Anterior cingulate cortex (tissue), 58 donors: ENCODE measurements around the gene IL17C.
A peak's percentile ranks its signal among the peaks of the same experiment; 100 is the strongest.
"Not testable (repeated sequence)": the region's sequence is repeated elsewhere in the genome, so short reads cannot be mapped to it uniquely, and the experiment has no call there.

Experiments used
- DNase-seq, 58 donors: peaks; one replicate each; lab custom pipeline; 2025; lab: John Stamatoyannopoulos, UW

IL17C gene

DNA sequence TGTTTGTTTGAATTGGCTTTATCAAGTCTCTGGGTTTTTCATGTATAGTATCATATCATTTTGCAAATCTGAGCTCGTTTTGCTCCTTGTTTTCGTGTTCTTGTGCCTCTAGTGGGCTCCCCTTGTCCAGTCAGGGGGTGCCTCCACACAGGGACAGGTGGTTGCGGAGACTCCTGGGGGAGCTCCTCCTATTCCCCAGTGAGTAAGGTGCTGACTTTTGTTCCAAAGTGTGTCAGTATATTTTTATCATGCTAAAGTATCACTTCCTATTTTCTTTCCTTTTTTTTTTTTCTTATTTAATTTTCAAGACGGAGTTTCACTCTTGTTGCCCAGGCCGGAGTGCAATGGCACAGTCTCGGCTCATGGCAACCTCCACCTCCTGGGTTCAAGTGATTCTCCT is 30.3 kb upstream of the IL17C start:
- DNase-seq = no peak

DNA sequence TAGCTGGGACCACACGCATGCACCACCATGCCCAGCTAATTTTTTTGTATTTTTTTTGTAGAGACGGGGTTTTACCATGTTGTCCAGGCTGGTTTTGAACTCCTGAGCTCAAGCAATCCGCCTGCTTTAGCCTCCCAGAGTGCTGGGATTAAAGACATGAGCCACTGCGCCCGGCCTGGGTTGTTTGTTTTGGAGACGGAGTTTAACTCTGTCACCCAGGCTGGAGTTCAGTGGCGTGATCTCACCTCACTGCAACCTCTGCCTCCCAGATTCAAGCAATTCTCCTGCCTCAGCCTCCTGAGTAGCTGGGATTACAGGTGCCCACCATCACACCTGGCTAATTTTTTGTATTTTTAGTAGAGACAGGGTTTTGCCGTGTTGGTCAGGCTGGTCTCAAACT is 28.9 kb upstream of the IL17C start:
- DNase-seq = not testable (repeated sequence)

DNA sequence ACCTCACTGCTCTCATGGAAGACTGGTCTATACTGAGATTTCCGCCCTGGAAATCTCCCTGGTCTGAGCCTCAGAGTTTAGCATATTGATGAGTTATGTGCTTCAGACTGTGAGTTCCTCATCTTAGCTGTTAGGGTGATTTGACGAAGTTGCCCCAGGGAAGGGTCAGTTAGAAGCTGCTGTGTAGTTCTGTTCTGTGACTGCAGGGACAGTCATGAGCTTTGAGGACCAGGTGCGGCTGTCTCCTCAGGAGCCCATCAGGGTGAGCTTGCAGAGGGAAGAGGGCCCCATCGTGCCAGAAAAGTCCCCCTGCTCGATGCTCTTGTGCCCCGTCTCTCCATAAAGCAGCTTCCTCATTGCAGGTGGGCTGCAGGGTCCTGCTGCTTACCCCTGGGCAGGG is 28.3 kb upstream of the IL17C start:
- no peak for DNase-seq

DNA sequence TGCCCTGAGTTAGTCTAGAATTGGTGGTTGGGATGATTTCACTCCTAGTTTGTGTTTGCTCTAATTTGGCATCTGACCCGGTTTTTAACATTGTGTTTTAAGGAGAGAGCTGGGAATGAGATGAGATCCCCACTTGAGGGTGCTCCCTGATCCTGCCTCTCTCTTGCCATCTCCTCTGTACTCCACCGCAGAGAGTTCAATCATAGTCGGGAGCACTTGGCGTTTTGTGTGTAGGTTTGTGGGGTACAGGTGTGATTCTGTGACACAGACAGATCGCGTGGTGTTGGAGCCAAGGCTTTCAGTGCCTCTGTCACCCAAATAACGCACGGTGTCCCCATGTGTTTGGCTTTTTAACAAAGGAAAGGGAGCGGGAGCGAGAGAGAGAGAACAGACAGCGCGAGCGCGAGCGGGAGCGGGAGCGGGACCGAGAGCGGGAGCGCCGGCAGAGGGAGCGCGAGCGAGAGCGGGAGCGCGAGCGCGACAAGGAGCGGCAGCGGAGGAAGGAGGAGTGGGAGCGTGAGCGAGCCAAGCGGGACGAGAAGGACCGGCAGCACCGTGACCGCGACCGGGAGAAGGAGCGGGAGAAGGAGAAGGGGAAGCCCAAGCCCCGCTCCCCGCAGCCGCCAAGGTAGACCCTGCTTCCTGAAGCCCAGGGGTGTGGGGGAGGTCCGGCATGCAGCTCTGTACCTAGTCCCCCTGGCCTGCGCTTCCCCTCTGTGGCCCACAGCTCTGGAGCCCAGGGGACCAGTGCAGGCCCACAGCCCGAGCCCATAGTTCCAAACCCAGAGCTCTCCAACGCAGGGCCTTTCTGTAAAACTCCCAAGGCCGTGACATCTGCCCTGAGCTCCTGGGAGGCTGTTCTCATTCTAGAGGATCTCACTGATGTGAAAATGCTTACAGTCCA is 27.2 kb upstream of the IL17C start:
- DNase-seq = peak in 17 of 58 donors; percentile 6 to 55 (median 27)

DNA sequence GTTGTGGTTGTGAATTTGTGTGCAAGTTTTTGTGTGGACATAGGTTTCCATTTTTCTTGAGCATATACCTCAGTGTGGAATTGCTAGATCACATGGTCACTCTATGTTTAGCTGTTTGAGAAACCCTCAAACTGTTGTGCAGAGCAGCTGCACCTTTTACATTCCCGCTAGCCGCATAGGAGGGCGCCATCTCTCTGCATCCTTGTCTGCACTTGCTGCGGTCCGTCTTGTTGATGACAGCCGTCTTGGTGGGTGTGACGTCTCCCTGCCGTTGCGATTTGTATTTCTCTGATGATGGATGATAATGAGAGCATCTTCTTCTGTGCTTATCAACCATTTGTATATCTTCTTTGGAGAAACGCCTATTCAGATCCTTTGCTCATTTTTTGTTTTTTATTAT is 25.1 kb upstream of the IL17C start:
- DNase-seq = no peak

DNA sequence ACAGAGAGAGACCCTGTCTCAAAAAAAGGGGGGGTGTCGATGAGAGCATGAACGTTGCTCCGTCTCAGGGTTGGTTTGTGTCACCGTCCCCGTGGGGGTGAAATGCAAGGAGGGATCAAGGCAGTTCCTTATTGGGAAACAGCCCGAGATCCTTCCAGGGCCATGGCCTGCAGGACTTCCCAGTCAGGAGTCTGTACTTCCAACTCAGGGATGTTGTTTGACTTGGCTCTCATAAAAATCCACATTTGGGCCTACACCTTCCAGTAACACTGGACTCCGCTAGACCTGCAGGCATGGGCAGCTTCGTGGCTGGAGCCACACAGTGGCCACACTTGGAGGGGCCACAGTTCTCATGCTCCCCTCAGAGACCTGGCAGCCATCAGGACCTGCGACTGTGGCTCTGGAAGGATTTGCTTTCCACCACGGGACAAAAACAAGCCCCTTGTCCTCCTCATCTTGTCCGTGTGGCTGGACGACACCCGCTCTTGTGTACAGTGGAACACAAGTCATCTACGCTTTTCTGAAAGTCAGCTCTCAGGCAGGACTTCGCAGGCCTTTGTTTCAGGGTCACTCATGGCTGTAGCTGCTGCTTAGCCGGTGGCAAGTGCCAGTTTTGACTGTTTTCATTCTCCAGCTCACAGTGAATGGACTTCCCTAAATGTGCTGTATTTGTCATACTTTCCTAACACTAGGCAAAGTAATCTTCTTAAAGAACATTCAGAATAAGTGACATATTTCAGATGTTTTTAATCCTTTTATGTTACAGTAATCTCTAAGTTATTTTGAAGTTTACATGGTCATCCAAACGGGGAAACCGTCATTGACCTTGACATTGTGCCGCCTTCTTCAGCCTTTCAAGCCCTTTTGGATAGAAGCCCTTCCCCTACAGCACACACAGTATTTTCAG is 24.2 kb upstream of the IL17C start:
- no peak for DNase-seq

DNA sequence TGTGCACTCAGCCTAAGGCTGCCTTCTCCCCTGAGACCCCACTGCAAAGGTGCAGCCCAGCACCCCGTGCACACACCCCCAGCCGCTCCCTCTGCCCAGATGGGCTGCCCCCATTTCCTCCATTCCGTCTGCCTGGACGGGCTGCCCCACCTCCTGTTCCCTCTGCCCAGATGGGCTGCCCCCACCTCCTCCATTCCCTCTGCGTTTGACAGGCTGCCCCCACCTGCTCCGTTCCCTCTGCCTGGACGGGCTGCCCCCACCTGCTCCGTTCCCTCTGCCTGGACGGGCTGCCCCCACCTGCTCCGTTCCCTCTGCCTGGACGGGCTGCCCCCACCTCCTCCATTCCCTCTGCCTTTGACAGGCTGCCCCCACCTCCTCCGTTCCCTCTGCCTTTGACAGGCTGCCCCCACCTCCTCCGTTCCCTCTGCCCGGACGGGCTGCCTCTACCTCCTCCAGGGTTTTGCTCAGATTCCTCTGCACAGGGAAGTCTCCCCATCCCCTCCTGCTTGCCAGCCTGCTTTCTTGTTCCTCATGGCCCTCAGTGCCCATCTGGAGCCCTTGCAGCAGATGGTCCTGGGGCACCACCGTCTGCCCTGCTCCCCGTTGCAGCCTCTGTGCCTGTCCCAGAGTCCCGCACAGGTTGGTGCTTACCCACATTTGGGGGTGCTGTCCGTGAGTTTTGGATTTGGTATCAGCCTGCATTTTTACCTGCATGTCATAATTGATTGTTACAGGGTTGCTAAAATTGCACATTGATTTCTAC is 23.4 kb upstream of the IL17C start:
- no peak for DNase-seq

DNA sequence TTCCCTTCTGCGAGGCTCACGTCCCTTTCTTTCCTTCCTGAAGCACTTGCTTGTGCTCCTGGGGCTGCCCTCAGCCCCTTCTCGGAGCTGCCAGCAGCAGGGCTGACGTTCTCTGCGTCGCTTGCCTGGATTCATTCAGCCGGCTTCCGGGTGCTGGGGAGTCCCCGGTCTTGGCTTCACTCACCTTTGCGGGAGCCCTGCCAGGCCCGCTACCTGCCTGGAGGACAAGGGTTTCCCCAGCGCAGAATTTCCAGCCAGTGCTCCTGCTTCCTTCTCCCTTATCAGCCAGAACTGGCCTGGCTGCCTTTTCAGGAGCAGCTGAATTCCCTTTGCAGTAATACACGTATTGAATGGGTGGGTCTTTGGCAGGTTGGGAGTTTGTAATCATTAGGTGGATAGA is 22.1 kb upstream of the IL17C start:
- no peak for DNase-seq

DNA sequence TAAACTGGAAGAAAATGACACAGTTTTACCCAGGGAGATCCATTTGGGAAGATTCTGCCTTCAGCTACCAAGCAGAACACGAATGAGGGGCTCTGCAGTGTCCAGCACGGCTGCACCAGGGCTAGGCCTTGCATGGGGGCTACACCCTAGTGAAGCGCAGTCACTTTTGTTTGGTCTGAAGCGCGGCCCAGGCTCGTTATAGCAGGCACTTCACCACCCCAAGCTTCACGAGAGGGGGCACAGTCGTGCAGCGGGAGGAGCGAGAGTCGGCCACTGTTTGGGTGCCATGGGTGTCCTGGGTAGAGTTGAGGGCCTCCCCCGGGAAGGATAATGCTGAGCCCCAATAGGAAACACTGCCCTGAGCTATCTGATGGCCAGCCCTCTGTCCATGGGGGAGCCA is 21.6 kb upstream of the IL17C start:
- no peak for DNase-seq

DNA sequence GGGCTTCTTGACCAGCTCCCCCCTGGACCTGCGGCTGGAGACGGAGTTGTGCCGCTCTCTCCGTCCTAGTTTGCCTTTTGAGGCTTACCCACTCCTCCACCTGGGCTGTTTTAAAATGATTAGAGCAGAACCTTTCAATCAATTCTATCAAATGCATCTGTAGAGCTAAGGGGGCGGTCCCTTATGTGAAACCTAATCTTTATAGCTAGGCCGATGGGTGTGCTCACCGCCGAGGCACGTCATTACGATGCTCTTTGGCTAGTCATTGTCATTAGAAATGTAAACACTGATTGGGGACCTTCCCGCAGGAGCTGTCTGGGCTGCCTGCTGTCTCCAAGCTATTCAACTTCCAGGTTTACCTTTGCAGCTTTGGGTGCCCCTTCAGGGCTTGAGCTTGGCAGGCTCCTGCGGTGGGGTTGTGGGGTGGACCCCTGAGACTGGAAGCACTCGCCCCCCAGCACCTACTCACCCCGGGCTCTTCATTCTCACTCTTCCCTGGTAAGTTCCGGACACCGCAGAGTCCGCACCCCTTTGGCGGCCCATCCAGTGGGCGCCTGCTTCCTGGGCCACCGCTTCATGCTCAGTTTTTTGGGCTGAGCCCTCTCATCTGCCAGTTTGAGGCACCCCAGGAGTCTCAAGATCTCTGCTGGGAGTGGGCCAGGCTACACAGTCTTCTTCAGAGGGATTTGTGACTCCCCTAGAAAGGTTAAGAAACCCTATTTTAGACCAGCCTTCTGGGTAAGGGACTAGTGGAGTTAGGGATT is 20.9 kb upstream of the IL17C start:
- DNase-seq = no peak

DNA sequence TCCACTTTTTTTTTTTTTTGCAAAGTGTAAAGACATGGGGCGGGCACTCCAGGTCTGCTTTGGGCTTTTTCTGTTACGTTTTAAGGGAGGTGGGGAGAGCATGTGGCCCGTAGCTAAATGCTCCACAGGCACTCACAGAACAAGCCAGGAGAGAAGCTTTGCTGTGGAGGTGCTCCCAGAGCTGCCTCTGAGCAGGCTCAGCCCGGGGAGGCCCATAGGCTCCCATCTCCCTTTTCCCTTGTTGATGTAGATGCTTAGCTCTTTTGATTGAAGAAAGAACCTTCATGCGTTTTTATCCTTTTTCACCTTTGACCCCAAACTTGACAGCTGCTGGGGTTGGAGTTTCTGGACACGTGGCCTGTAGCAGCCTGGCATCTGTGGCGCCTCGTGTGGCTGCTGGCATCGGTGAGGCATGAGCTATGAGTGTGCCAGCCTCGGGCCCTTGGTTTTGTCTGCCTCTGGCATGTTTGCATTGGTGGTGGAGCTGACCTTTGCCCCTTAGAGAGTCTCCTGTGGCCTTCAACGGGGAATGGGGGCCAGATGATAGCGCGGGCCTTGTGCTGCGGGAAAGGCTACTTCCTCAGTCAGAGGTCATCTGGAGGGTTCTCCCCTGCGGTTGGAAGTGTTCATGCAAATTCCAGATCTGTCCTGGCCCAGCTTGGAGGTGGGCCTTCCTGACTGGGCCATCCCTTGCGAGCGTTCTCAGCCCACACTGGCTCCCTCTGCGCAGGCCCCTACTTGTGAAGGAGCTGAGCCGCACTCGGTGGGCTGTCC is 20.0 kb upstream of the IL17C start:
- DNase-seq = no peak

DNA sequence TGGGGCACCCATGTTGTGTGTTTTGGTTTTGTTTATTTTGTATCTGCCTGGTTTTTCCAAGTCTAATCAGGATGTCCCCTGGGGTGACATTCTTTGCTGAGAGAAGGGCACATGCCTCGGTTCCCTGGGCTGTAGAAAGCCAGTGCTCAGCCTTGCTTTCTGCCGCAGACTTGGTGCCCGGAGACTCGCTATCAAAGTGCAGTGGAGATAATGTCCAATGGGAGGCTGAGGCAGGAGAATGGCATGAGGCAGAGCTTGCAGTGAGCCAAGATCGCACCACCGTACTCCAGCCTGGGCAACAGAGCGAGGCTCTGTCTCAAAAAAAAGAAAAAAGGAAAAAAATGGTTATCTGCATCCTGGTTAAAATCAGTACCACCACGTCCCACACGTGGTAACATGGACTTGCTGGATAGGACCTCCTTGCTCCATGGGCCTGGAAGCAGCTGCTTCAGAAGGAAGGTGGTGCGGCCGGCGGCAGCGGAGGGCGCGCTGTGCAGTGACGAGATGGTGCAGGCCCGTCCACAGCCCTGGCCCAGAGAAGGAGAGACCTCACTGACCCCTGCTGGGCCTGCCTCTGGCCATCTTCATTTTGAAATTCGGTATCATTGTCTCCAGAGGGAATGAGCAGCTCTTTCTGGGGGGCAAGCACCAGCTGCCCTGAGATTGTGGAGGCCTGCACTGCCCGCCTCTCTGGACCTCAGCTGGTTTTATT is 19.3 kb upstream of the IL17C start:
- no peak for DNase-seq

DNA sequence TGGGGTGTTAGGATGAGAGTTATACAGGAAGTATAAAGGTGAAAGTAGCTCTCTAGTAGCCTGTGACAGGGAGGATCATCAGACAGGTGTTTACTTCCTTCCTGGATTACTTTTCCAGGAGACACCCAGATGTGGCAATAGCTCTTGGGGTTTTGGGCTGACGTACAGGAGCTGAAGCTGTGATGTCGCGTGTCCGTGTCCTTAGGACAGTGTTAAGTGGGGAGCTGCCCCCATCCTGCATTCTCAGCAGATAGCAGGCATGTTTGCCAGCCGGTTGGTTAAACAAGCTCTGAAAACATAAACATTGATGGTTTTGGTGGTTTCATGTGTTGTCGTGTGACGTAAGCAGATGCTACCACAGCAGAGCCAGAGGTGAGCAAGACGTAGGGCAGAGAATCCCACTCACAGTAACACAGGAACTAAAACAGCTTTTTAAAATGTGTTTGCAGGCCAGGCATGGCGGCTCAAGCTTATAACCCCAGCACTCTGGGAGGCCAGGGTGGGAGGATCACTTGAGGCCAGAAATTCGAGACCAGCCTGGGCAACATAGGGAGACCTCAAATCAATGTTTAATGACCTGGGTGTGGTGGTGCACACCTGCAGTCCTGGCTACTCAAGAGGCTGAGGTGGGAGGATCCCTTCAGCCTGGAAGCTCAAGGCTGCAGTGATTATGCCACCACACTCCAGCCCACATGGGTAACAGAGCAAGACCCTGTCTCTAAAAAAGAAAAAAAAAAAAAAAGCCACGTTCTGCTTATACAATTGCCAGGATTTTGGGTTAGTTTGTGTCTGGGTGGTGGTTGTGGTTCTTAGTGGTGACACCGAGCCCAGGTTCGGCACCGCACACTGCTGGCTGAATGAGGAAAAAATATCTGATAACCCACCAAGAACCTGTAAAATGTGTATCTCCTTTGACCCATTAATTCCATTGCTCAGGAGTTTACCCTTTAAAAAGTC is 18.2 kb upstream of the IL17C start:
- DNase-seq = no peak

DNA sequence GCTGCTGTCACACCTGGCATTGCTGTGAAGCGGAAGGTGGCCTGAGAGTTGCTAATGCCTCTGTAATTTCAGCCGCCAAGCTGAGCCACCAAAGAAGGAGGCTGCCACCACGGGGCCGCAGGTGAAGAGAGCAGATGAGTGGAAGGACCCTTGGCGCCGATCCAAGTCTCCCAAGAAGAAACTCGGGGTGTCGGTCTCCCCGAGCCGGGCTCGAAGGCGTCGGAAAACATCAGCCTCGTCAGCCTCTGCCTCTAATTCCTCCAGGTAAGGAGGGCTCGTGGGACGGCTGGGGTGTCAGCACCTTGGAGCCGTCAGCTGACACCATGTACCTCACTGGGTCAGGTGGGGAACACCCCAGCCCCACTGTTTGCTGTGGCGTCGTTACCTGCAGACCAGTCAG is 16.2 kb upstream of the IL17C start:
- no peak for DNase-seq

DNA sequence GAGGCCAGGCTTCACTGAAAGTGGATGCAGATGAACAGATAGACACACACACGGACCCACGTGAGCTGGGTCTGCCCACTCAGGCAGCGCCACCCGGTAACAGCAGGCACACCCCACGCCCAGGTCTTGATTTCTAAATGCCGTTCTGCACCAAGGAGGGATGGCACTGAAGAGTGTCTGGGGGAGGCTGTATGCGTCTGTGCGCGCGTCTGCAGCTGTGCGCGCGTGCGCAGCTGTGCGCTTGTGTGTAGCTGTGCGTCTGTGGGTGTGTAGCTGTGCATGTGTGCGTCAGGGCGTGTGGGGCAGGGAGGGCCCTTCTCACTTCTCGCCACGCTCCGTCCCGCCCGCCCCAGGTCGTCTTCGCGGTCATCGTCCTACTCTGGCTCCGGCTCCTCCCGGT is 15.5 kb upstream of the IL17C start:
- DNase-seq = peak in 9 of 58 donors; percentile 8 to 76 (median 28)

DNA sequence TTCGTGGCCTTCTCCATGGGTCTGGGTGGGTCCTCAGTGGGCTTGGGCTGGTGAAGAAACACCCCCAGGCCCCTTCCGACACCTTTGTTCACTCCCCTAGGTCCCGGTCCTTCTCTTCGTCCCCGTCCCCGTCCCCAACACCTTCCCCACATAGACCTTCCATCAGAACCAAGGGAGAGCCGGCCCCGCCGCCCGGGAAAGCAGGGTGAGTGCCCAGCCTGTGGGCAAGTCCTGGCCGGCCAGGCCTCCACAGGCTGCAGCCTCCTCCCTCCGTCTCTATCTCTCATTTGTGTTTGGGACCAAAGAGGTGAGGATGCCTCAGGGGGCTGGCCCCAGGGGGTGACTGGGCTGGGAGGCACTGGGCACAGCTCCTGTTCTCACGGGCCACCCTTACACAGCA is 14.5 kb upstream of the IL17C start:
- no peak for DNase-seq

DNA sequence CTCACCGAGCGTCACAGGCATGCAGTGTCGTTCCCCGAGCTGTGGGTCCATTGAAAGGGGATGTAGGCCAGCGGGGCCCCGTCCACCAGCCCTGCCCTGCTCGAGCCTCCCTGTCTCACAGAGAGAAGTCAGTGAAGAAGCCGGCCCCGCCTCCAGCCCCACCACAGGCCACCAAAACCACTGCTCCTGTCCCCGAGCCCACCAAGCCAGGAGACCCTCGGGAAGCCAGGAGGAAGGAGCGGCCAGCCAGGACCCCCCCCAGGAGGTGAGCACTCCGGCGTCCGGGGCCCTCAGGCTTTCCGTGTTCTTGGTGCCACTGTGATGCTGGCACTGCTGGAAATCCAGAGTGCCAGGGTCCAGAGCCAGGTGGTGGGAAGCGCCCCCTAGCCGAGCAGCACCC is 13.9 kb upstream of the IL17C start:
- no peak for DNase-seq
